ENCODE measurements around the gene TMEM163.

DNA sequence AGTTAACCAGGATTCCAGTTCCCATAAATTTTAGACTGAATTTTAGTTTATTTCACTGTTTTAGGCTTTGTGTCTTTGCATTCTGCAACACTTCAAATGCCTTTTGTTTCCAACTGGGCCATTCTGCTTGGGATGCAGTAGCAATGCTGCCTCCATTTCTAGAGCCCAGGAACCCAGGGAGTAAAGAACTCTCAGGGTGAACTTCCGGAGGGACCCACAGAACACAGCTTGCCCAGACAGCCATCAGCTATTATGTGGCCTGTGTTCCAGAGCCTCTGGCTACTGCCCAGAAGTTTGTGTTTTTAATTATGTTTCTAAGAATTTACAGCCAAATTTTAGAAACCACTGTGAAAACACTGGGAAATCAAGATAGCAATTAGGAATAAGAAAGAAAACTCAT lies 145.1 kb downstream of the TMEM163 start:
- TF ChIP-seq, protein P1, sequence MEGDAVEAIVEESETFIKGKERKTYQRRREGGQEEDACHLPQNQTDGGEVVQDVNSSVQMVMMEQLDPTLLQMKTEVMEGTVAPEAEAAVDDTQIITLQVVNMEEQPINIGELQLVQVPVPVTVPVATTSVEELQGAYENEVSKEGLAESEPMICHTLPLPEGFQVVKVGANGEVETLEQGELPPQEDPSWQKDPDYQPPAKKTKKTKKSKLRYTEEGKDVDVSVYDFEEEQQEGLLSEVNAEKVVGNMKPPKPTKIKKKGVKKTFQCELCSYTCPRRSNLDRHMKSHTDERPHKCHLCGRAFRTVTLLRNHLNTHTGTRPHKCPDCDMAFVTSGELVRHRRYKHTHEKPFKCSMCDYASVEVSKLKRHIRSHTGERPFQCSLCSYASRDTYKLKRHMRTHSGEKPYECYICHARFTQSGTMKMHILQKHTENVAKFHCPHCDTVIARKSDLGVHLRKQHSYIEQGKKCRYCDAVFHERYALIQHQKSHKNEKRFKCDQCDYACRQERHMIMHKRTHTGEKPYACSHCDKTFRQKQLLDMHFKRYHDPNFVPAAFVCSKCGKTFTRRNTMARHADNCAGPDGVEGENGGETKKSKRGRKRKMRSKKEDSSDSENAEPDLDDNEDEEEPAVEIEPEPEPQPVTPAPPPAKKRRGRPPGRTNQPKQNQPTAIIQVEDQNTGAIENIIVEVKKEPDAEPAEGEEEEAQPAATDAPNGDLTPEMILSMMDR (IDR thresholded peaks at IDR 0.05; ENCODE audit: low read length) = no peak
- TF ChIP-seq EZH2 (IDR thresholded peaks at IDR 0.05; ENCODE audit: borderline replicate concordance, low read length) = no peak

Data from OCI-LY1 (cell line).